CD4-positive, alpha-beta memory T cell (primary cell): ENCODE results near the gene GTF2IRD1. TPM values are rescaled to one million over a fixed set of nuclear protein-coding genes. Genes with fewer than 3 reads are reported as not detected.
"Not testable (repeated sequence)": the region's sequence is repeated elsewhere in the genome, so short reads cannot be mapped to it uniquely, and the experiment has no call there.

ENCODE experiments used
- CTCF ChIA-PET: fragments of 350-600 bp; sonication (Branson Sonifier 250); formaldehyde crosslinking; loops from one replicate; lab custom pipeline; 2021; ENCODE audit warnings: inconsistent platforms; ENCODE audit not compliant: partially characterized antibody; lab: Charles Lee
- POLR2A ChIA-PET: fragments of 350-600 bp; sonication (Branson Sonifier 250); formaldehyde crosslinking; loops from one replicate; lab custom pipeline; 2021; ENCODE audit not compliant: partially characterized antibody; lab: Charles Lee
- DNase-seq, 5 donors: peaks; one replicate each; pipeline versions ENCODE4 v3.0.0 to v3.0.0-alpha.2; 2020 to 2022; ENCODE audit warnings: mixed read lengths in 1 of 5
- H3K27ac ChIP-seq: one replicate; pipeline ENCODE4 v1.7.0; 2013; ENCODE audit warnings: low read depth, low read length
- H3K27me3 ChIP-seq: 2 replicates; pipeline ENCODE4 v1.7.0; 2013; ENCODE audit warnings: mild to moderate bottlenecking, low read length, moderate library complexity; ENCODE audit not compliant: insufficient read depth
- H3K36me3 ChIP-seq: 2 replicates; pipeline ENCODE4 v1.7.0; 2013; ENCODE audit warnings: mild to moderate bottlenecking, low read length, moderate library complexity; ENCODE audit not compliant: insufficient read depth
- H3K4me1 ChIP-seq: 2 replicates; pipeline ENCODE4 v1.7.0; 2013; ENCODE audit warnings: mild to moderate bottlenecking, low read length, moderate library complexity; ENCODE audit not compliant: insufficient read depth
- H3K4me3 ChIP-seq, 2 donors: one replicate each; pipeline ENCODE4 v1.7.0; 2013; ENCODE audit warnings: low read length in 2 of 2, mild to moderate bottlenecking in 1 of 2
- H3K9me3 ChIP-seq, 2 donors: one replicate each; pipeline ENCODE4 v1.7.0; 2013; ENCODE audit warnings: low read length in 2 of 2, control low read depth in 1 of 2; ENCODE audit not compliant: control insufficient read depth in 1 of 2
- H3K27ac Mint-ChIP-seq, 7 donors: one replicate each; pipeline ENCODE4 v1.8.0; 2020 to 2021; ENCODE audit warnings: mixed read lengths in 7 of 7, mild to moderate bottlenecking in 6 of 7, inconsistent platforms in 3 of 7, moderate library complexity in 3 of 7
- H3K27me3 Mint-ChIP-seq, 2 donors: one replicate each; pipeline ENCODE4 v1.8.0; 2020 to 2021; ENCODE audit warnings: mixed read lengths in 2 of 2
- H3K36me3 Mint-ChIP-seq, 2 donors: one replicate each; pipeline ENCODE4 v1.8.0; 2020 to 2021; ENCODE audit warnings: mixed read lengths in 2 of 2, inconsistent platforms in 1 of 2, mild to moderate bottlenecking in 1 of 2
- H3K4me1 Mint-ChIP-seq, 4 donors: one replicate each; pipeline ENCODE4 v1.8.0; 2020 to 2021; ENCODE audit warnings: mixed read lengths in 4 of 4, mild to moderate bottlenecking in 1 of 4
- H3K4me3 Mint-ChIP-seq, 8 donors: one replicate each; pipeline ENCODE4 v1.8.0; 2020 to 2021; ENCODE audit warnings: mixed read lengths in 8 of 8, mild to moderate bottlenecking in 7 of 8, moderate library complexity in 6 of 8, inconsistent platforms in 3 of 8
- H3K9me3 Mint-ChIP-seq, 8 donors: one replicate each; pipeline ENCODE4 v1.8.0; 2020 to 2021; ENCODE audit warnings: mixed read lengths in 8 of 8, mild to moderate bottlenecking in 5 of 8, inconsistent platforms in 3 of 8, moderate library complexity in 1 of 8
- intact Hi-C: fragments of 100-400 bp; cut with micrococcal nuclease; formaldehyde crosslinking; loops from one replicate; pipeline ENCODE4 v1.15.1; 2023
- polyA plus RNA-seq, 2 donors: library from polyadenylated mRNA; unstranded; fragments of 300-500 nt; fragmentation: Illumina TruSeq; gene quantifications; one replicate each; pipeline ENCODE4 v1.2.3, GENCODE V29; 2021
- total RNA-seq, 2 experiments: library from RNA; stranded (reverse); gene quantifications; one replicate each; pipeline ENCODE4 v1.2.3, GENCODE V29; 2021

GTF2IRD1 gene
- total and polyA plus RNA-seq, 4 experiments from 2014 or later = 0.30 to 8.8 (median 4.7) TPM

DNA sequence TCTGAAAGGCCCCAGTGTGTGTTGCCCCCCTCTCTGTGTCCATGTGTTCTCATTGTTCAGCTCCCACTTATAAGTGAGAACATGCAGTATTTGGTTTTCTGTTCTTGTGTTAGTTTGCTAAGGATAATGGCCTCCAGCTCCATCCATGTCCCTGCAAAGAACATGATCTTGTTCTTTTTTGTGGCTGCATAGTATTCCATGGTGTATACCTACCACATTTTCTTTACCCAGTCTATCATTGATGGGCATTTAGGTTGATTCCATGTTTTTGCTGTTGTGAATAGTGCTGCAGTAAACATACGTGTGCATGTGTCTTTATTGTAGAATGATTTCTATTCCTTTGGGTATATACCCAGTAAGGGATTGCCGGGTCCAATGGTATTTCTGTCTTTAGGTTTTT, 37.8 kb downstream of the GTF2IRD1 start:
- CTCF ChIA-PET, H3K27ac ChIP-seq, intact Hi-C loops, H3K4me3 Mint-ChIP-seq, H3K36me3 ChIP-seq, H3K4me3 ChIP-seq, H3K9me3 ChIP-seq, DNase-seq, POLR2A ChIA-PET, H3K27ac Mint-ChIP-seq, H3K27me3 Mint-ChIP-seq, H3K27me3 ChIP-seq, H3K4me1 ChIP-seq, H3K4me1 Mint-ChIP-seq, H3K36me3 Mint-ChIP-seq: not testable (repeated sequence)
- H3K9me3 Mint-ChIP-seq = peaks cover 0 to 12% (median 5%) of the 10 kb centered on the region in 8 donors

DNA sequence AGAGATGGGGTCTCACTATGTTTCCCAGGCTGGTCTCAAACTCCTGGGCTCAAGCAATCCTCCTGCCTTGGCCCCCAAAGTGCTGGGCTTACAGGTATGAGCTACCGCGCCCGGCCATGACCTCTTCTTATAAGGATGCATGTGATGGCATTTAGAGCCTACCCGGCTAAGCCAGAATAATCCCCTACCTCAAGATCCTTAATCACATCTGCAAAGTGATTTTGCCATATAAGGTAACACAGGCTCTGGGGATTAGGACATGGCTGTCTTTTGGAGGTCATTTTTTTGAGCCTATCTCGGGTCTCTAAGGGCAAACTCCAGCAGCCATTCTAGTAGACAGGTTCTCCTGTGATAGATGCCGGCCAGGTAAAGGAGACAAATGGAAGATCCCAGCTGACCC, 39.6 kb downstream of the GTF2IRD1 start:
- Histone ChIP-seq H3K4me1 (no peaks in the 10 kb centered on the region), H3K27me3 (no peaks in the 10 kb centered on the region), H3K27ac (no peak overlapping the region), H3K9me3 (no peaks in the 10 kb centered on the region), H3K36me3 (no peaks in the 10 kb centered on the region), H3K4me3 (no peak overlapping the region)
- no peak overlapping the region for H3K4me3 Mint-ChIP-seq
- intact Hi-C loops = no loop called here
- peaks cover 0 to 3% of the 10 kb centered on the region in 2 donors for H3K27me3 Mint-ChIP-seq
- ChIA-PET CTCF (no interaction called here), POLR2A (no interaction called here)
- peaks cover 0 to 7% of the 10 kb centered on the region in 2 donors for H3K36me3 Mint-ChIP-seq
- H3K27ac Mint-ChIP-seq = no peak overlapping the region
- peaks cover 0 to 12% (median 5%) of the 10 kb centered on the region in 8 donors for H3K9me3 Mint-ChIP-seq
- peaks cover 0 to 4% (median 0%) of the 10 kb centered on the region in 4 donors for H3K4me1 Mint-ChIP-seq
- no peak for DNase-seq

DNA sequence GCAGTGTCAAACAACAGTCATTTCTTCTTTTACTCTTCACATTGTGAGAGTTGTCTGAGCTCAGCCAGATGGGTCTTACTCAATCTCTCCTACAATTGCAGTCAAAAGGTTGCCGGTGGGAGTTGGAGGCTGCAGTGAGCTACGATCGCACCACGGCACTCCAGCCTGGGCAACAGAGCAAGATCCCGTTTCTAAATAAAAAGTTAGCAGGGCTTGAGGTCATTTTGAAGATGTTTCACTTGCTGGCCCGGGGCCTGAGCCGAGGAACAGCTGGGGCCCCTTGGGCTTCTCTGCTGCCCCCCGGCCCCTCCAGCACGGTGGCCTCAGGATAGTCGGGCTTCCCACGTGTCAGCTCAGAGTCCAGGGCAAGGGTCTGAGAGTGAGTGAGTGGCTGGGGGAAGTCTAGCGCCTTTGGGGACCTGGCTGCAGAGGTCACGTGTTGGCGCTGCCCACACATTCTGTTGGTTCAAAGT, 40.4 kb downstream of the GTF2IRD1 start:
- Histone ChIP-seq H3K36me3 (no peaks in the 10 kb centered on the region), H3K27me3 (no peaks in the 10 kb centered on the region), H3K27ac (no peak overlapping the region), H3K9me3 (no peaks in the 10 kb centered on the region), H3K4me1 (no peaks in the 10 kb centered on the region), H3K4me3 (no peak overlapping the region)
- Mint-ChIP-seq H3K36me3 (peaks cover 0 to 7% of the 10 kb centered on the region in 2 donors), H3K4me1 (peaks cover 0 to 4% (median 0%) of the 10 kb centered on the region in 4 donors), H3K27ac (peak overlapping the region in 1 of 7 donors; percentile 71), H3K9me3 (peaks cover 0 to 12% (median 5%) of the 10 kb centered on the region in 8 donors), H3K4me3 (no peak overlapping the region), H3K27me3 (peaks cover 0 to 3% of the 10 kb centered on the region in 2 donors)
- CTCF ChIA-PET = interaction anchor here (0.6 kb wide), 1 partner anchor 124 kb away, joined by 3 read pairs; no protein-coding TSS in a partner anchor
- DNase-seq = no peak
- POLR2A ChIA-PET = no interaction called here
- intact Hi-C loops = no loop called here

DNA sequence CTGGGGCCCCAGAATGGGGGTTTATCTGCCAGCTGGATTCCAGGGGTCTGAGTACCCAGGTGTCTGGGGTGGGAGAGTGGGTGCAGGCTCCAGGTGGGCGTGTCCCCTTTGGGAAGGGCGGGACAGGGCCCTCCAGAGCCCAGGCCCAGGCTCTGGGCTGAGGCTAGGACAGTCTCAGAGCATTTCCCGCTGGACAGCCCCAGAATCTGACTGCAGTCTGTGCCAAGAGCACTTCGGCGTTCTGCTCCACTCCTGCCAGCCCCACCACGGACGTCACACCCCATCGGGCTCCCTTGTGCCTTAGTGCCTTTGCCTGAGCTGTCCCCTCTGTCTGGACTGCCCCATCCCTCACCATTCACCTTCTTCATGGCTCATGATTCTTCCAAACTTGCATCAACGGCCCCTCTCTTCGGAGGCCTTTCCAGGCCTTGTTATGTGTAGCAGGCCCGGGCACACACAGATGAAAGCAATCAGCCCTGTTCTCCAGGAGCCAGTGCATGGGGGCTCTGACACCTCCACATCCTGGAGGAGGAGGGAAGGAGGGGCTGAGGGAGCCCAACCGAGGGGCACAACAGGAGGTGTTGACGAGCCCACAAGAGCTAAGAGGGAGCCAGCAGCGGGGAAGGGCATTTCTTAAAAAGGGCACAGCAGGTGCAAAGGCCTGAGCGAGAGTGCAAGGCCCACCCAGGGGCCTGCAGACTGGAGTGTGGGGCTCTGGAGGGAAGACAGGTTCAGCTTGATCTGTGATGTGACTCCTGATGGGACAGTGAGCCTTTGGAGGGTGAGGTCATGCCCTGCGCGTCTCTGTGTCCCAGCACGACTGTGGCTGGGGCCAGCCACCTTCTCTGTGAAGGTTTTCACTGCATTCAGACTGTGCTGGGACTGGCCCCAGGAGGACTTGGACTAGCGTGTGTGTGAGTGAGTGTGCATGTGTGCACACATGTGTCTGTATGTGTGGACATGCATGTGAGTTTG, 41.7 kb downstream of the GTF2IRD1 start:
- Histone ChIP-seq H3K27me3 (no peaks in the 10 kb centered on the region), H3K4me3 (no peak overlapping the region), H3K27ac (no peak overlapping the region), H3K36me3 (no peaks in the 10 kb centered on the region), H3K9me3 (no peaks in the 10 kb centered on the region), H3K4me1 (no peaks in the 10 kb centered on the region)
- intact Hi-C loops = no loop called here
- H3K4me3 Mint-ChIP-seq = no peak overlapping the region
- peak overlapping the region in 2 of 7 donors; percentile 19 to 36 for H3K27ac Mint-ChIP-seq
- no peak for DNase-seq
- H3K27me3 Mint-ChIP-seq = peaks cover 0 to 3% of the 10 kb centered on the region in 2 donors
- H3K36me3 Mint-ChIP-seq = peaks cover 0 to 7% of the 10 kb centered on the region in 2 donors
- peaks cover 0 to 12% (median 5%) of the 10 kb centered on the region in 8 donors for H3K9me3 Mint-ChIP-seq
- CTCF ChIA-PET = interaction anchor here (0.6 kb wide), 1 partner anchor 79 kb away, joined by 4 read pairs; no protein-coding TSS in a partner anchor
- peaks cover 0 to 4% (median 0%) of the 10 kb centered on the region in 4 donors for H3K4me1 Mint-ChIP-seq
- POLR2A ChIA-PET = no interaction called here

DNA sequence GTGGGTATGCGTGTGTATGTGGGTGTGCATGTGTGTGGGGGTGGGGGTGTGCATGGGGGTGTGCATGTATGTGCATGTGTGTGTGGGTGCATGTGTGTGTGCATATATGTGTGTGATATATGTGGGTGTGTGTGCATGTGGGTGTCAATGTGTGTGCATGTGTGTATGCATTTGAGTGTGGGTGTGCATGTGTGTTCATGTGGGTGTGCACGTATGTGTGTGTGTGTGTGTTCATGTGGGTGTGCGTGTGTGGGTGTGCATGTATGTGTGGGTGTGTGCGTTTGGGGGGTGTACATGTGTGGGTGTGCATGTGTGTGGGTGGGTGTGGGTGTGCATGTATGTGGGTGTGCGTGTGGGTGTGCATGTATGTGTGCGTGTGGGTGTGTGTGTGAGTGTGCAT, 42.6 kb downstream of the GTF2IRD1 start:
- peaks cover 0 to 3% of the 10 kb centered on the region in 2 donors for H3K27me3 Mint-ChIP-seq

DNA sequence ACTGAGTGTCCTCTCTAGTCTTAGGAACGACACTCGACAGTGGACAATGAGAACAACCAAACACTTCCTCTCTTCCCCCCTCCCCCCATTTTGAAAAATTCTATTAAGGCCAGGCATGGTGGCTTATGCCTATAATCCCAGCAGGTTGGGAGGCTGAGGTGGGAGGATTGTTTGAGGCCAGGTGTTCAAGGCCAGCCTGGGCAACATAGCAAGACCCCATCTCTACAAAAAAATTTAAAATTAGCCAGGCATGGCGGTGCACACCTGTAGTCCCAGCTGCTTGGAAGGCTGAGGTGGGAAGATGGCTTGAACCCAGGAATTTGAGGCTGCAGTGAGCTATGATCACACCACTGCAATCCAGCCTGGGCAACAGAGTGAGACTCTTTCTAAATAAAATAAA, 43.1 kb downstream of the GTF2IRD1 start:
- H3K9me3 ChIP-seq, H3K36me3 ChIP-seq, H3K4me3 ChIP-seq, H3K4me1 ChIP-seq, intact Hi-C loops, H3K4me3 Mint-ChIP-seq, DNase-seq, H3K36me3 Mint-ChIP-seq, H3K4me1 Mint-ChIP-seq, H3K27ac Mint-ChIP-seq, H3K27me3 ChIP-seq, H3K27me3 Mint-ChIP-seq, CTCF ChIA-PET, H3K9me3 Mint-ChIP-seq, POLR2A ChIA-PET, H3K27ac ChIP-seq: not testable (repeated sequence)

More for the DNA sequence above, 42.6 kb downstream of the GTF2IRD1 start:
- intact Hi-C loops = no loop called here
- CTCF ChIA-PET = no interaction called here
- H3K4me3 Mint-ChIP-seq = no peak overlapping the region
- peaks cover 0 to 4% (median 0%) of the 10 kb centered on the region in 4 donors for H3K4me1 Mint-ChIP-seq
- H3K36me3 ChIP-seq = no peaks in the 10 kb centered on the region
- H3K4me1 ChIP-seq = no peaks in the 10 kb centered on the region
- POLR2A ChIA-PET = no interaction called here
- no peaks in the 10 kb centered on the region for H3K27me3 ChIP-seq
- peaks cover 0 to 7% of the 10 kb centered on the region in 2 donors for H3K36me3 Mint-ChIP-seq
- peaks cover 0 to 12% (median 5%) of the 10 kb centered on the region in 8 donors for H3K9me3 Mint-ChIP-seq
- peak overlapping the region in 1 of 7 donors; percentile 32 for H3K27ac Mint-ChIP-seq
- H3K27ac ChIP-seq = no peak overlapping the region
- no peaks in the 10 kb centered on the region for H3K9me3 ChIP-seq
- H3K4me3 ChIP-seq = no peak overlapping the region
- DNase-seq = no peak

DNA sequence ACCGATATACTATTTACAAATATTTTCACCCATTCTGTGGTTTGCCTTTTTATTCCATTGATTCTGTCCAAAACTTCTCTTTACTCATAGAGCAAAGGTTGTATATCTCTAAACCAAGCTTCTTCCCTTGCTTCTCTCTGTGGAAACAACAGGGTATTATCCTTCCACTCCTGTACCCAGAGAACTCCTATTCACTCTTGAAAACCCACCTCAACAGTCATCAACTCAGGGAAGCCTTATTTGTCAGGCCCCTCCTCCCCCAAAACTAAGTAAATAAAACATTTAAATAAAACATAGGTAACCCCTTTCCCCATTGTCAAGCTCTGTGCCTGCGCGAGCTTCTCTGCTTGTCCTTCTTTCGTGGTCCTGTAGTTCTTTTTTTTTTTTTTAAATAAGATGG, 44.6 kb downstream of the GTF2IRD1 start:
- no peak for DNase-seq
- intact Hi-C loops = no loop called here
- ChIA-PET POLR2A (no interaction called here), CTCF (no interaction called here)
- Histone ChIP-seq H3K9me3 (no peaks in the 10 kb centered on the region), H3K4me1 (no peaks in the 10 kb centered on the region), H3K36me3 (no peaks in the 10 kb centered on the region), H3K4me3 (no peak overlapping the region), H3K27ac (no peak overlapping the region), H3K27me3 (no peaks in the 10 kb centered on the region)
- H3K27ac Mint-ChIP-seq = no peak overlapping the region
- H3K27me3 Mint-ChIP-seq = peaks cover 0 to 3% of the 10 kb centered on the region in 2 donors
- H3K9me3 Mint-ChIP-seq = no peaks in the 10 kb centered on the region
- H3K36me3 Mint-ChIP-seq = no peaks in the 10 kb centered on the region
- peaks cover 0 to 4% (median 0%) of the 10 kb centered on the region in 4 donors for H3K4me1 Mint-ChIP-seq
- no peak overlapping the region for H3K4me3 Mint-ChIP-seq
